Astrocyte (in vitro differentiated cells and primary cell): Measurements from ENCODE around the gene GALE. TPM values are rescaled to one million over a fixed set of nuclear protein-coding genes. Genes with fewer than 3 reads are reported as not detected.
"Not testable (repeated sequence)": the region's sequence is repeated elsewhere in the genome, so short reads cannot be mapped to it uniquely, and the experiment has no call there.

Experiments used
- DNase-seq: peaks from one replicate; pipeline ENCODE4 v3.0.0-alpha.2; 2010; ENCODE audit warnings: low read depth
- FAIRE-seq: peaks from 2 replicates; lab custom pipeline; 2011; peaks lifted over from hg19 to GRCh38; lab: Jason Lieb, UNC
- H2AFZ ChIP-seq: 2 replicates; pipeline ENCODE4 v1.6.0; 2012; ENCODE audit warnings: low read depth, low read length, inconsistent platforms
- H3K27ac ChIP-seq: 2 replicates; pipeline ENCODE4 v1.5.1; 2011; ENCODE audit warnings: low read depth, low read length, inconsistent platforms
- H3K27me3 ChIP-seq: 2 replicates; pipeline ENCODE4 v1.6.0; 2011; ENCODE audit warnings: low read length, inconsistent platforms; ENCODE audit not compliant: insufficient read depth
- H3K36me3 ChIP-seq: 2 replicates; pipeline ENCODE4 v1.5.1; 2011; ENCODE audit warnings: low read length, inconsistent platforms; ENCODE audit not compliant: insufficient read depth
- H3K4me1 ChIP-seq: 2 replicates; pipeline ENCODE4 v1.5.1; 2011; ENCODE audit warnings: low read length, inconsistent platforms; ENCODE audit not compliant: insufficient read depth
- H3K4me2 ChIP-seq: 2 replicates; pipeline ENCODE4 v1.6.0; 2012; ENCODE audit warnings: low read length, inconsistent platforms
- H3K4me3 ChIP-seq: 2 replicates; pipeline ENCODE4 v1.5.1; 2011; ENCODE audit warnings: low read depth, mild to moderate bottlenecking, low read length, inconsistent platforms; ENCODE audit not compliant: insufficient read depth
- H3K79me2 ChIP-seq: 2 replicates; pipeline ENCODE4 v1.6.0; 2012; ENCODE audit warnings: mild to moderate bottlenecking, low read length, inconsistent platforms; ENCODE audit not compliant: insufficient read depth
- H3K9ac ChIP-seq: 2 replicates; pipeline ENCODE4 v1.6.0; 2012; ENCODE audit warnings: mild to moderate bottlenecking, low read length, inconsistent platforms
- H3K9me3 ChIP-seq: 2 replicates; pipeline ENCODE4 v1.5.1; 2012; ENCODE audit warnings: low read depth, mild to moderate bottlenecking, low read length, inconsistent platforms; ENCODE audit not compliant: insufficient read depth
- H4K20me1 ChIP-seq: 2 replicates; pipeline ENCODE4 v1.6.0; 2012; ENCODE audit warnings: low read length, inconsistent platforms; ENCODE audit not compliant: insufficient read depth
- H3K27ac Mint-ChIP-seq: one replicate; pipeline ENCODE4 v1.8.0; 2021; ENCODE audit warnings: mild to moderate bottlenecking, mixed read lengths; ENCODE audit not compliant: unreplicated experiment
- H3K27me3 Mint-ChIP-seq: one replicate; pipeline ENCODE4 v1.8.0; 2021; ENCODE audit warnings: low read depth, mixed read lengths; ENCODE audit not compliant: unreplicated experiment
- H3K36me3 Mint-ChIP-seq: one replicate; pipeline ENCODE4 v1.8.0; 2021; ENCODE audit warnings: low read depth, mixed read lengths; ENCODE audit not compliant: unreplicated experiment
- H3K4me1 Mint-ChIP-seq: one replicate; pipeline ENCODE4 v1.8.0; 2021; ENCODE audit warnings: low read depth, mixed read lengths; ENCODE audit not compliant: unreplicated experiment
- H3K4me3 Mint-ChIP-seq: one replicate; pipeline ENCODE4 v1.8.0; 2021; ENCODE audit warnings: mild to moderate bottlenecking, moderate library complexity, mixed read lengths; ENCODE audit not compliant: unreplicated experiment
- H3K9me3 Mint-ChIP-seq: one replicate; pipeline ENCODE4 v1.8.0; 2021; ENCODE audit warnings: mild to moderate bottlenecking, mixed read lengths; ENCODE audit not compliant: unreplicated experiment
- EZH2 ChIP-seq: IDR thresholded peaks from 2 replicates; pipeline ENCODE4 v1.6.1; 2012; ENCODE audit warnings: mild to moderate bottlenecking, low read length, inconsistent platforms; ENCODE audit not compliant: insufficient read depth
- total RNA-seq: library from RNA; stranded (reverse); gene quantifications from 2 replicates; pipeline ENCODE4 v1.2.1, GENCODE V29; 2021
- TF ChIP-seq, protein P1 (sequence below): IDR thresholded peaks from 2 replicates; pipeline ENCODE4 v1.5.1; 2011; ENCODE audit warnings: low read depth, mild to moderate bottlenecking, inconsistent platforms, low read length, moderate library complexity; ENCODE audit not compliant: insufficient read depth

GALE gene
- total RNA-seq, 1 donor from 2014 or later = 27.0 TPM

DNA sequence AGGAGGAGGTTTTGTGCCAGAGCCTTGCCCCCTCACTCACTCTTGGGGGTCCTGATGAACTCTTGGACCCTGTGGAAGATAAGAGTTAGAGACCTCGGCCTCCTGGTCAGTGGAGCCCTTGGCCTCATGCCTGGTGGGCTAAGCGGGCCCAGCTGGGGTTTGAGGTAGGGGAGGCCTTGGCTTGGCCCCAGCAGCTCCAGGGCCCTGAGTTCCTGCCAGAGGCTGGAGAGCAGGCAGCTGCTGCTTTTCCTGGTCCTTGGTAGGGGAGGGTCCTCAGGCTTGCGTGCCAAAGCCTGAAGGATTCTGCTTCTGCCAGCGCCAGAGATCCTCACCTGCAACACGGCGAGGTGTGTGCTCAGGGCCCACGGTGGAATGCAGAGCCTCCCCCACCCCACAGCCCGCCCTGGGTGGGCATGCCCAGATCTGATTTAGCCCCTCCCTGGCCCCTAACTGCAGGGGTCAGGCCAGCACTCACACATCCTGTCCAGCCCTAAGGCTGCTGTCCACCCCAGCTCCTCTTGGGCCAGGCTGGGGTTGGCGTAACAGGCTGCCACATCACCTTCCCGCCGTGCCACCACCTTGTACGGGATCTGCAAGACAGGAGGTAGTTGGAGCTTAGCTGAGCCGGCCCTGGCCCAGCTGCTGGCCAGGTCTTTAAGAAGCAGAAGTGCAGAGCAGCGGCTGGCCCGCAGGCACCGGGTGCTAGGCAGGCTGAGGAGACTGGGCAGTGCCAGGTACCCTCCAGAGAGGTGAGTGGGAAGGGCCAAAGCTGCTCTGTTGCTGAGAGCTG lies 4.7 kb downstream of the GALE start:
- Histone ChIP-seq H3K27me3 (no peaks in the 10 kb centered on the region), H3K4me2 (no peak overlapping the region), H2AFZ (no peak overlapping the region), H3K9ac (no peak overlapping the region), H3K4me3 (no peak overlapping the region), H4K20me1 (peaks cover 20% of the 10 kb centered on the region), H3K27ac (no peak overlapping the region), H3K9me3 (no peaks in the 10 kb centered on the region), H3K79me2 (peaks cover 28% of the 10 kb centered on the region), H3K4me1 (peaks cover 27% of the 10 kb centered on the region), H3K36me3 (no peaks in the 10 kb centered on the region)
- Mint-ChIP-seq H3K36me3 (peaks cover 4% of the 10 kb centered on the region), H3K9me3 (no peaks in the 10 kb centered on the region), H3K27ac (no peak overlapping the region), H3K4me1 (peaks cover 6% of the 10 kb centered on the region), H3K27me3 (no peaks in the 10 kb centered on the region), H3K4me3 (no peak overlapping the region)
- DNase-seq (no peak), FAIRE-seq (no peak)
- TF ChIP-seq, protein P1, sequence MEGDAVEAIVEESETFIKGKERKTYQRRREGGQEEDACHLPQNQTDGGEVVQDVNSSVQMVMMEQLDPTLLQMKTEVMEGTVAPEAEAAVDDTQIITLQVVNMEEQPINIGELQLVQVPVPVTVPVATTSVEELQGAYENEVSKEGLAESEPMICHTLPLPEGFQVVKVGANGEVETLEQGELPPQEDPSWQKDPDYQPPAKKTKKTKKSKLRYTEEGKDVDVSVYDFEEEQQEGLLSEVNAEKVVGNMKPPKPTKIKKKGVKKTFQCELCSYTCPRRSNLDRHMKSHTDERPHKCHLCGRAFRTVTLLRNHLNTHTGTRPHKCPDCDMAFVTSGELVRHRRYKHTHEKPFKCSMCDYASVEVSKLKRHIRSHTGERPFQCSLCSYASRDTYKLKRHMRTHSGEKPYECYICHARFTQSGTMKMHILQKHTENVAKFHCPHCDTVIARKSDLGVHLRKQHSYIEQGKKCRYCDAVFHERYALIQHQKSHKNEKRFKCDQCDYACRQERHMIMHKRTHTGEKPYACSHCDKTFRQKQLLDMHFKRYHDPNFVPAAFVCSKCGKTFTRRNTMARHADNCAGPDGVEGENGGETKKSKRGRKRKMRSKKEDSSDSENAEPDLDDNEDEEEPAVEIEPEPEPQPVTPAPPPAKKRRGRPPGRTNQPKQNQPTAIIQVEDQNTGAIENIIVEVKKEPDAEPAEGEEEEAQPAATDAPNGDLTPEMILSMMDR = no peak
- no peak for TF ChIP-seq EZH2

DNA sequence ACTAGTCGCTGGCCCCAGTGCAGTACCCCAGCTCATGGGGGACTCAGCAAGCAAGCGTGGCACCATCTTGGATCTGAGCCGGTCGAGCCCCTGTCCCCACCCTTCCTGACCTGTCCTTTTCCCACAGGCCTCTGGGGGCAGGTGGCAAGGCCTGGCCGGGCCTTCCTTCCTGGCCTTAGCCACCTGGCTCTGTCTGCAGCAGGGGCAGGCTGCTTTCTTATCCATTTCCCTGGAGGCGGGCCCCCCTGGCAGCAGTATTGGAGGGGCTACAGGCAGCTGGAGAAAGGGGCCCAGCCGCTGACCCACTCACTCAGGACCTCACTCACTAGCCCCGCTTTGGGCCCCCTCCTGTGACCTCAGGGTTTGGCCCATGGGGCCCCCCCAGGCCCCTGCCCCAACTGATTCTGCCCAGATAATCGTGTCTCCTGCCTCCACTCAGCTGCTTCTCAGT lies 5.8 kb downstream of the GALE start:
- not testable (repeated sequence) for H3K27me3 Mint-ChIP-seq, H3K27me3 ChIP-seq, H3K9ac ChIP-seq, H3K27ac ChIP-seq, H3K9me3 ChIP-seq, H2AFZ ChIP-seq, H3K9me3 Mint-ChIP-seq, FAIRE-seq, H3K27ac Mint-ChIP-seq, H3K4me3 Mint-ChIP-seq, DNase-seq, H3K4me3 ChIP-seq, H3K36me3 Mint-ChIP-seq, H3K36me3 ChIP-seq, H3K4me2 ChIP-seq
- peaks cover 34% of the 10 kb centered on the region for H3K4me1 ChIP-seq
- H3K79me2 ChIP-seq = peaks cover 28% of the 10 kb centered on the region
- peaks cover 14% of the 10 kb centered on the region for H3K4me1 Mint-ChIP-seq
- H4K20me1 ChIP-seq = peaks cover 20% of the 10 kb centered on the region

- Mint-ChIP-seq H3K9me3 (no peaks in the 10 kb centered on the region), H3K36me3 (peaks cover 1% of the 10 kb centered on the region), H3K27me3 (no peaks in the 10 kb centered on the region), H3K27ac (no peak overlapping the region), H3K4me3 (no peak overlapping the region), H3K4me1 (peaks cover 12% of the 10 kb centered on the region)
- Histone ChIP-seq H3K9ac (peak overlapping the region; percentile 36), H4K20me1 (peaks cover 20% of the 10 kb centered on the region), H3K9me3 (no peaks in the 10 kb centered on the region), H3K36me3 (peaks cover under 1% of the 10 kb centered on the region), H3K4me2 (peak overlapping the region; percentile 100), H3K27ac (no peak overlapping the region), H2AFZ (no peak overlapping the region), H3K4me1 (peaks cover 33% of the 10 kb centered on the region), H3K4me3 (no peak overlapping the region), H3K79me2 (peaks cover 28% of the 10 kb centered on the region), H3K27me3 (no peaks in the 10 kb centered on the region)
- DNase-seq = no peak
- no peak for FAIRE-seq
- TF ChIP-seq, protein P1 = no peak
- no peak for TF ChIP-seq EZH2
These were observed 6.5 kb downstream of the GALE start for GRCh38 chr1:23793861-23794731.
